MM.1S (cell line): ENCODE results near the gene MTHFR.

Experiments
- DNase-seq: peaks from one replicate; pipeline ENCODE4 v3.0.0-alpha.2; 2015
- H2AFZ ChIP-seq: fragments of 300-600 bp; sonication (generic); 2 replicates; pipeline ENCODE4 v1.6.0; 2016; ENCODE audit warnings: antibody characterized with exemption, low read length
- H3F3A ChIP-seq: fragments of 300-600 bp; sonication (generic); 2 replicates; pipeline ENCODE4 v1.6.1; 2016; ENCODE audit warnings: mild to moderate bottlenecking, antibody characterized with exemption, low read length, moderate library complexity, mixed read lengths; ENCODE audit not compliant: insufficient read depth
- H3K27ac ChIP-seq: fragments of 300-600 bp; sonication (generic); 2 replicates; pipeline ENCODE4 v1.5.1; 2016; ENCODE audit warnings: mild to moderate bottlenecking, low read length
- H3K27me3 ChIP-seq: fragments of 300-600 bp; sonication (generic); replicated peaks from 2 replicates; pipeline ENCODE4 v1.6.0; 2016; ENCODE audit warnings: low read length; ENCODE audit not compliant: insufficient read depth
- H3K36me3 ChIP-seq: fragments of 300-600 bp; sonication (generic); replicated peaks from 2 replicates; pipeline ENCODE4 v1.6.1; 2016; ENCODE audit warnings: mild to moderate bottlenecking, low read length, mixed read lengths; ENCODE audit not compliant: insufficient read depth
- H3K4me1 ChIP-seq: fragments of 300-600 bp; sonication (generic); 2 replicates; pipeline ENCODE4 v1.6.1; 2016; ENCODE audit warnings: low read length, mixed read lengths
- H3K4me2 ChIP-seq: fragments of 300-600 bp; sonication (generic); 2 replicates; pipeline ENCODE4 v1.6.0; 2016; ENCODE audit warnings: low read depth, low read length
- H3K4me3 ChIP-seq: fragments of 300-600 bp; sonication (generic); 2 replicates; pipeline ENCODE4 v1.5.1; 2016; ENCODE audit warnings: low read length, mixed read lengths
- H3K79me2 ChIP-seq: fragments of 300-600 bp; sonication (generic); 2 replicates; pipeline ENCODE4 v1.6.1; 2016; ENCODE audit warnings: mixed run types, low read length, mixed read lengths
- H3K9ac ChIP-seq: fragments of 300-600 bp; sonication (generic); 2 replicates; pipeline ENCODE4 v1.6.1; 2016; ENCODE audit warnings: low read length, mixed read lengths
- H3K9me2 ChIP-seq: fragments of 300-600 bp; sonication (generic); replicated peaks from 2 replicates; pipeline ENCODE4 v1.6.1; 2016; ENCODE audit warnings: mild to moderate bottlenecking, low read length, mixed read lengths; ENCODE audit not compliant: insufficient read depth
- H3K9me3 ChIP-seq: fragments of 300-600 bp; sonication (generic); replicated peaks from 2 replicates; pipeline ENCODE4 v1.6.1; 2016; ENCODE audit warnings: mild to moderate bottlenecking, low read length, mixed read lengths; ENCODE audit not compliant: insufficient read depth
- H4K20me1 ChIP-seq: fragments of 300-600 bp; sonication (generic); 2 replicates; pipeline ENCODE4 v1.6.1; 2016; ENCODE audit warnings: mild to moderate bottlenecking, low read length, moderate library complexity, mixed read lengths; ENCODE audit not compliant: insufficient read depth
- EZH2 ChIP-seq: fragments of 300-600 bp; sonication (generic); optimal IDR thresholded peaks from 2 replicates; pipeline ENCODE3; 2017; ENCODE audit warnings: low read depth, mild to moderate bottlenecking, antibody characterized with exemption, low read length, mixed read lengths
- EZH2phosphoT487 ChIP-seq: fragments of 300-600 bp; sonication (generic); IDR thresholded peaks from 2 replicates; pipeline ENCODE4 v1.6.1; 2018; ENCODE audit warnings: antibody characterized with exemption, low read length
- TF ChIP-seq, protein P1 (sequence below): fragments of 300-600 bp; sonication (generic); IDR thresholded peaks from 2 replicates; pipeline ENCODE4 v1.5.1; 2016; ENCODE audit warnings: antibody characterized with exemption, low read length, mixed read lengths

Gene MTHFR

GRCh38 chr1:11802616-11802972 is 3.2 kb downstream of the MTHFR start:
- H3K9ac ChIP-seq = no peak overlapping the region

GRCh38 chr1:11800756-11801433 is 4.9 kb downstream of the MTHFR start:
- H3K9me2 ChIP-seq = no peaks in the 10 kb centered on the region
- no peak for DNase-seq

More at GRCh38 chr1:11802616-11802972, 3.2 kb downstream of the MTHFR start:
- Histone ChIP-seq H3K27ac (no peak overlapping the region), H3F3A (peaks cover 25% of the 10 kb centered on the region), H3K4me1 (peaks cover 26% of the 10 kb centered on the region), H2AFZ (no peak overlapping the region), H3K4me2 (peak overlapping the region; percentile 89; the same call in 1 of the 2 replicates), H3K27me3 (no peaks in the 10 kb centered on the region), H3K9me3 (no peaks in the 10 kb centered on the region), H3K79me2 (peaks cover 41% of the 10 kb centered on the region), H4K20me1 (no peaks in the 10 kb centered on the region), H3K9me2 (no peaks in the 10 kb centered on the region), H3K4me3 (no peak overlapping the region), H3K36me3 (no peaks in the 10 kb centered on the region)
- no peak for DNase-seq
- TF ChIP-seq, protein P1, sequence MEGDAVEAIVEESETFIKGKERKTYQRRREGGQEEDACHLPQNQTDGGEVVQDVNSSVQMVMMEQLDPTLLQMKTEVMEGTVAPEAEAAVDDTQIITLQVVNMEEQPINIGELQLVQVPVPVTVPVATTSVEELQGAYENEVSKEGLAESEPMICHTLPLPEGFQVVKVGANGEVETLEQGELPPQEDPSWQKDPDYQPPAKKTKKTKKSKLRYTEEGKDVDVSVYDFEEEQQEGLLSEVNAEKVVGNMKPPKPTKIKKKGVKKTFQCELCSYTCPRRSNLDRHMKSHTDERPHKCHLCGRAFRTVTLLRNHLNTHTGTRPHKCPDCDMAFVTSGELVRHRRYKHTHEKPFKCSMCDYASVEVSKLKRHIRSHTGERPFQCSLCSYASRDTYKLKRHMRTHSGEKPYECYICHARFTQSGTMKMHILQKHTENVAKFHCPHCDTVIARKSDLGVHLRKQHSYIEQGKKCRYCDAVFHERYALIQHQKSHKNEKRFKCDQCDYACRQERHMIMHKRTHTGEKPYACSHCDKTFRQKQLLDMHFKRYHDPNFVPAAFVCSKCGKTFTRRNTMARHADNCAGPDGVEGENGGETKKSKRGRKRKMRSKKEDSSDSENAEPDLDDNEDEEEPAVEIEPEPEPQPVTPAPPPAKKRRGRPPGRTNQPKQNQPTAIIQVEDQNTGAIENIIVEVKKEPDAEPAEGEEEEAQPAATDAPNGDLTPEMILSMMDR = no peak

GRCh38 chr1:11800391-11800755 is 5.4 kb downstream of the MTHFR start:
- H3K9ac ChIP-seq = no peak overlapping the region
- TF ChIP-seq EZH2phosphoT487 = no peak
- TF ChIP-seq, protein P1 = no peak
- TF ChIP-seq EZH2 = no peak
- H3K4me2 ChIP-seq = no peak overlapping the region

More at GRCh38 chr1:11800756-11801433, 4.9 kb downstream of the MTHFR start:
- no peak overlapping the region for H3K27ac ChIP-seq
- no peaks in the 10 kb centered on the region for H4K20me1 ChIP-seq
- no peak overlapping the region for H2AFZ ChIP-seq
- H3K9me3 ChIP-seq = no peaks in the 10 kb centered on the region
- H3K27me3 ChIP-seq = no peaks in the 10 kb centered on the region
- H3K4me3 ChIP-seq = no peak overlapping the region
- H3K36me3 ChIP-seq = no peaks in the 10 kb centered on the region
- TF ChIP-seq EZH2phosphoT487 (no peak), EZH2 (no peak)
- TF ChIP-seq, protein P1 = no peak
- peaks cover 18% of the 10 kb centered on the region for H3K4me1 ChIP-seq
- peaks cover 28% of the 10 kb centered on the region for H3K79me2 ChIP-seq
- H3K4me2 ChIP-seq = no peak overlapping the region
- H3K9ac ChIP-seq = no peak overlapping the region
- H3F3A ChIP-seq = peaks cover 17% of the 10 kb centered on the region

More at GRCh38 chr1:11800391-11800755, 5.4 kb downstream of the MTHFR start:
- no peak overlapping the region for H2AFZ ChIP-seq
- no peak for DNase-seq
- peaks cover 18% of the 10 kb centered on the region for H3K4me1 ChIP-seq
- H3K27me3 ChIP-seq = no peaks in the 10 kb centered on the region
- no peaks in the 10 kb centered on the region for H3K9me3 ChIP-seq
- H4K20me1 ChIP-seq = no peaks in the 10 kb centered on the region
- peaks cover 27% of the 10 kb centered on the region for H3K79me2 ChIP-seq
- H3K9me2 ChIP-seq = no peaks in the 10 kb centered on the region
- no peak overlapping the region for H3K27ac ChIP-seq
- peaks cover 16% of the 10 kb centered on the region for H3F3A ChIP-seq
- H3K36me3 ChIP-seq = no peaks in the 10 kb centered on the region
- no peak overlapping the region for H3K4me3 ChIP-seq
